ENCODE measurements around the gene NFYC.

DNA sequence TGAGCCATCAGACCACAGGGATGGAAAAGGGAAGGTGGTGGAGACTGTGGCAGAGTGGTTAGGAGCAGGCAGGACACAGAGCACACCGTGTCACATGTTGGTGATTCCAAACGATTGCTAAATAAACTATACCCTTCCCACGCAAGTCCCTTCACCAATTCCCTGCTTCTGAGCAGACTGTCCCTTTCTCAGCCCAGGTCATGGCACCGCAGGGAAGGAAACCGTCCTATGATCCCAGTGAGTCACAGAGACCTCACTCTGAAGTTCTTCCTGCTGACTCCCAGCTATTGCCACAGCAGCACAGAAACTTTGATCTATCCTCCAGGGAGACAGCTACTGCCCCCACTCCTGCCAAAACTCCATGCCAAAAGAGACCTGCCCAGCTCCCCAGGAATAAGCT lies 45.2 kb upstream of the NFYC start:
- TF ChIP-seq, protein P1, sequence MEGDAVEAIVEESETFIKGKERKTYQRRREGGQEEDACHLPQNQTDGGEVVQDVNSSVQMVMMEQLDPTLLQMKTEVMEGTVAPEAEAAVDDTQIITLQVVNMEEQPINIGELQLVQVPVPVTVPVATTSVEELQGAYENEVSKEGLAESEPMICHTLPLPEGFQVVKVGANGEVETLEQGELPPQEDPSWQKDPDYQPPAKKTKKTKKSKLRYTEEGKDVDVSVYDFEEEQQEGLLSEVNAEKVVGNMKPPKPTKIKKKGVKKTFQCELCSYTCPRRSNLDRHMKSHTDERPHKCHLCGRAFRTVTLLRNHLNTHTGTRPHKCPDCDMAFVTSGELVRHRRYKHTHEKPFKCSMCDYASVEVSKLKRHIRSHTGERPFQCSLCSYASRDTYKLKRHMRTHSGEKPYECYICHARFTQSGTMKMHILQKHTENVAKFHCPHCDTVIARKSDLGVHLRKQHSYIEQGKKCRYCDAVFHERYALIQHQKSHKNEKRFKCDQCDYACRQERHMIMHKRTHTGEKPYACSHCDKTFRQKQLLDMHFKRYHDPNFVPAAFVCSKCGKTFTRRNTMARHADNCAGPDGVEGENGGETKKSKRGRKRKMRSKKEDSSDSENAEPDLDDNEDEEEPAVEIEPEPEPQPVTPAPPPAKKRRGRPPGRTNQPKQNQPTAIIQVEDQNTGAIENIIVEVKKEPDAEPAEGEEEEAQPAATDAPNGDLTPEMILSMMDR (IDR thresholded peaks at IDR 0.05) = no peak
- no peak for TF ChIP-seq POLR2A (IDR thresholded peaks at IDR 0.05; ENCODE audit: low read depth)
